GM12878 (cell line): ENCODE measurements around the gene CDON. TPM values are rescaled to one million over a fixed set of nuclear protein-coding genes. Genes with fewer than 3 reads are reported as not detected.

Experiments
- ATAC-seq: fragments of 200-7000 bp; cut with Tn5 transposase; 3 replicates; pipeline ENCODE4 v1.9.1; 2020; ENCODE audit warnings: mild to moderate bottlenecking, moderate library complexity
- BruUV-seq: library from RNA; stranded (reverse); fragments of 400-500 nt; replicated peaks from 2 replicates; lab custom pipeline; 2021; lab: Mats Ljungman, UMichigan
- CTCF ChIA-PET: fragments of 300-600 bp; sonication (Branson Sonifier 250); formaldehyde crosslinking; extraction: SDS; loops from one replicate; lab custom pipeline; 2021; ENCODE audit warnings: inconsistent platforms; lab: Yijun Ruan, JAX
- POLR2A ChIA-PET: fragments of 350-600 bp; formaldehyde crosslinking; extraction: SDS; loops from one replicate; lab custom pipeline; 2021; ENCODE audit warnings: inconsistent platforms; lab: Charles Lee
- RAD21 ChIA-PET: fragments of 300-600 bp; sonication (Branson Sonifier 250); formaldehyde crosslinking; loops from one replicate; lab custom pipeline; 2023; ENCODE audit warnings: antibody characterized with exemption; ENCODE audit not compliant: unreplicated experiment; lab: Charles Lee
- SMC1A ChIA-PET: fragments of 300-600 bp; sonication (Branson Sonifier 250); formaldehyde crosslinking; loops from one replicate; lab custom pipeline; 2023; ENCODE audit not compliant: unreplicated experiment, uncharacterized antibody; lab: Charles Lee
- DNase-seq: peaks from one replicate; pipeline ENCODE4 v3.0.0-alpha.2; 2011; ENCODE audit warnings: low read depth, low spot score
- FAIRE-seq: peaks from 3 replicates; lab custom pipeline; 2011; peaks lifted over from hg19 to GRCh38; lab: Jason Lieb, UNC
- H2AFZ ChIP-seq: 2 replicates; pipeline ENCODE4 v1.6.0; 2011; ENCODE audit warnings: low read depth, low read length, control low read depth; ENCODE audit not compliant: control insufficient read depth
- H3K27ac ChIP-seq: 2 replicates; pipeline ENCODE4 v1.5.1; 2011; ENCODE audit warnings: control low read depth; ENCODE audit not compliant: control insufficient read depth, insufficient read depth
- H3K27me3 ChIP-seq, 2 experiments: replicated peaks in 1 of 2; 2 replicates each; pipeline versions ENCODE4 v1.6.0 to v1.6.1; 2011; ENCODE audit warnings: low read length in 1 of 2; ENCODE audit not compliant: control insufficient read depth in 2 of 2, insufficient read depth in 2 of 2
- H3K36me3 ChIP-seq, 2 experiments: 2 replicates each; pipeline ENCODE4 v1.5.1; 2011; ENCODE audit warnings: low read length in 1 of 2; ENCODE audit not compliant: control insufficient read depth in 2 of 2, insufficient read depth in 2 of 2
- H3K4me1 ChIP-seq: 2 replicates; pipeline ENCODE4 v1.6.1; 2011; ENCODE audit warnings: mild to moderate bottlenecking, low read length, moderate library complexity, mixed read lengths; ENCODE audit not compliant: control insufficient read depth, insufficient read depth
- H3K4me2 ChIP-seq: 2 replicates; pipeline ENCODE4 v1.6.0; 2011; ENCODE audit warnings: control low read depth; ENCODE audit not compliant: control insufficient read depth, insufficient read depth
- H3K4me3 ChIP-seq: fragments of 200-600 bp; sonication (generic); 2 replicates; pipeline ENCODE4 v1.5.1; 2016
- H3K79me2 ChIP-seq: 2 replicates; pipeline ENCODE4 v1.6.0; 2011; ENCODE audit warnings: low read length; ENCODE audit not compliant: control insufficient read depth, insufficient read depth
- H3K9ac ChIP-seq: 2 replicates; pipeline ENCODE4 v1.8.0; 2011; ENCODE audit warnings: low read length, control low read depth, mixed read lengths; ENCODE audit not compliant: control insufficient read depth, insufficient read depth
- H3K9me3 ChIP-seq: replicated peaks from 3 replicates; pipeline ENCODE4 v1.5.1; 2011; ENCODE audit warnings: mild to moderate bottlenecking, low read length; ENCODE audit not compliant: control insufficient read depth, insufficient read depth
- H4K20me1 ChIP-seq: 2 replicates; pipeline ENCODE4 v1.6.0; 2011; ENCODE audit not compliant: control insufficient read depth, insufficient read depth
- BHLHE40 ChIP-seq, 2 experiments: fragments of 450-650 bp in 1 of 2; IDR thresholded peaks; 2 replicates each; pipeline ENCODE4 v1.6.1; 2011 to 2017; ENCODE audit warnings: low read depth in 2 of 2, borderline replicate concordance in 1 of 2, improper control_type of control experiment in 1 of 2, low read length in 1 of 2, mild to moderate bottlenecking in 1 of 2
- CREM ChIP-seq: IDR thresholded peaks from 2 replicates; pipeline ENCODE4 v1.6.1; 2014; ENCODE audit warnings: antibody characterized with exemption, low read depth
- EP300 ChIP-seq, 2 experiments: fragments of 150-350 bp in 1 of 2; IDR thresholded peaks; 2 replicates each; pipeline ENCODE4 v1.6.1; 2011 to 2012; ENCODE audit warnings: low read depth in 2 of 2, low read length in 2 of 2, borderline replicate concordance in 1 of 2, improper control_type of control experiment in 1 of 2, inconsistent platforms in 1 of 2; ENCODE audit not compliant: control insufficient read depth in 1 of 2
- HDGF ChIP-seq: fragments of 450-650 bp; IDR thresholded peaks from 2 replicates; pipeline ENCODE4 v1.6.1; 2016; ENCODE audit warnings: antibody characterized with exemption
- NRF1 ChIP-seq: conservative IDR thresholded peaks from 2 replicates; pipeline ENCODE4 v1.6.1; 2011; ENCODE audit warnings: mild to moderate bottlenecking, low read depth, low read length, improper control_type of control experiment
- POLR2A ChIP-seq: IDR thresholded peaks from 2 replicates; pipeline ENCODE4 v1.6.1; 2011; ENCODE audit warnings: low read depth, mild to moderate bottlenecking, low read length
- POU2F2 ChIP-seq: IDR thresholded peaks from 3 replicates; pipeline ENCODE4 v1.6.1; 2011; ENCODE audit warnings: low read depth, mild to moderate bottlenecking, low read length, borderline replicate concordance
- SIX5 ChIP-seq: IDR thresholded peaks from 2 replicates; pipeline ENCODE4 v1.6.1; 2011; ENCODE audit warnings: mild to moderate bottlenecking, low read depth, low read length, moderate library complexity; ENCODE audit not compliant: severe bottlenecking
- SPI1 ChIP-seq: IDR thresholded peaks from 2 replicates; pipeline ENCODE4 v1.6.1; 2011; ENCODE audit warnings: low read depth, mild to moderate bottlenecking, low read length, moderate library complexity, borderline replicate concordance; ENCODE audit not compliant: insufficient read depth
- SREBF1 ChIP-seq: IDR thresholded peaks from 2 replicates; pipeline ENCODE4 v1.6.1; 2012; ENCODE audit warnings: mild to moderate bottlenecking, low read length
- TCF3 ChIP-seq: IDR thresholded peaks from 2 replicates; pipeline ENCODE4 v1.6.1; 2012; ENCODE audit warnings: low read depth, mild to moderate bottlenecking, low read length, borderline replicate concordance; ENCODE audit not compliant: insufficient read depth
- WRNIP1 ChIP-seq: IDR thresholded peaks from 2 replicates; pipeline ENCODE4 v1.6.1; 2011; ENCODE audit warnings: low read depth, low read length, improper control_type of control experiment, borderline replicate concordance
- ZNF207 ChIP-seq: fragments of 450-650 bp; IDR thresholded peaks from 2 replicates; pipeline ENCODE4 v1.6.1; 2014; ENCODE audit warnings: antibody characterized with exemption, mild to moderate bottlenecking, borderline replicate concordance
- ZNF217 ChIP-seq: fragments of 450-650 bp; IDR thresholded peaks from 2 replicates; pipeline ENCODE4 v1.6.1; 2017; ENCODE audit warnings: antibody characterized with exemption, mild to moderate bottlenecking
- ZNF274 ChIP-seq: IDR thresholded peaks from one replicate; pipeline ENCODE4 v1.8.0; 2011; ENCODE audit not compliant: insufficient read length, insufficient read depth
- WGBS: methylation state at CpG from one replicate; pipeline ENCODE4 v1.1.6; 2016; ENCODE audit warnings: low lambda C conversion rate; ENCODE audit not compliant: insufficient replicate concordance, insufficient coverage; ENCODE audit errors: missing lambda C conversion rate; 5-methylcytosine and 5-hydroxymethylcytosine counted together
- in situ Hi-C: fragments of 300-500 bp; cut with MboI; formaldehyde crosslinking; loops from 9 replicates; pipeline ENCODE4 v1.14.3; 2018; ENCODE audit warnings: mixed read lengths
- intact Hi-C: fragments of 100-400 bp; cut with micrococcal nuclease; formaldehyde crosslinking; loops from one replicate; pipeline ENCODE4 v1.14.2; 2022; ENCODE audit not compliant: unreplicated experiment
- polyA plus RNA-seq, 11 experiments: library from polyadenylated mRNA; depleted of rRNA in 4 of 11; unstranded in 6 of 11; stranded (reverse) in 5 of 11; fragments of >200 nt; fragmentation: Nextera tagmentation in 4 of 11; fragmentation: Illumina TruSeq in 1 of 11; extraction: Ambion mirVana in 4 of 11; extraction: Trizol in 1 of 11; gene quantifications; 1 replicate in 1 of 11; 2 replicates in 10 of 11; pipeline versions ENCODE4 v1.2.1 to v1.2.3, GENCODE V29; 2011 to 2016; ENCODE audit warnings: inconsistent platforms in 2 of 11, missing spikeins in 2 of 11, low read depth in 1 of 11
- total RNA-seq, 4 experiments: library from RNA; depleted of rRNA in 3 of 4; stranded (reverse); fragments of >200 nt in 3 of 4; fragmentation: Illumina TruSeq in 1 of 4; extraction: Trizol in 1 of 4; gene quantifications; 2 replicates each; pipeline versions ENCODE4 v1.2.1 to v1.2.3, GENCODE V29; 2013 to 2021

The CDON gene
- total and polyA plus RNA-seq, 10 of the 15 experiments (the other 5 are each of a cell fraction or from before 2014, with no cell fraction given) = 0.07 to 4.2 (median 0.36) TPM

GRCh38 chr11:126076641-126077040 lies 14.0 kb upstream of the CDON start:
- Histone ChIP-seq H3K36me3 (no peaks in the 10 kb centered on the region), H3K4me2 (no peak overlapping the region), H3K27me3 (no peaks in the 10 kb centered on the region; a peak in 1 of 4 replicates), H3K4me3 (no peak overlapping the region), H3K27ac (no peak overlapping the region), H3K9ac (no peak overlapping the region), H3K4me1 (no peaks in the 10 kb centered on the region), H2AFZ (no peak overlapping the region), H3K79me2 (no peaks in the 10 kb centered on the region), H4K20me1 (no peaks in the 10 kb centered on the region), H3K9me3 (no peaks in the 10 kb centered on the region)
- ChIA-PET POLR2A (no interaction called here), CTCF (no interaction called here), SMC1A (no interaction called here), RAD21 (interaction anchor here (0.9 kb wide), 1 partner anchor 134 kb away, joined by 3 read pairs; no protein-coding TSS in a partner anchor)
- intact Hi-C loops = no loop called here
- ATAC-seq = no peak
- no TSS peak for BruUV-seq
- no peak for DNase-seq
- FAIRE-seq = no peak
- in situ Hi-C loops = no loop called here
- WGBS = 0% methylated on average over 1 of the region's 1 CpG
- no peak for TF ChIP-seq ZNF274
- TF ChIP-seq HDGF = no peak
- TF ChIP-seq POLR2A = no peak
- TF ChIP-seq POU2F2 = no peak
- TF ChIP-seq SREBF1 = no peak

DNA sequence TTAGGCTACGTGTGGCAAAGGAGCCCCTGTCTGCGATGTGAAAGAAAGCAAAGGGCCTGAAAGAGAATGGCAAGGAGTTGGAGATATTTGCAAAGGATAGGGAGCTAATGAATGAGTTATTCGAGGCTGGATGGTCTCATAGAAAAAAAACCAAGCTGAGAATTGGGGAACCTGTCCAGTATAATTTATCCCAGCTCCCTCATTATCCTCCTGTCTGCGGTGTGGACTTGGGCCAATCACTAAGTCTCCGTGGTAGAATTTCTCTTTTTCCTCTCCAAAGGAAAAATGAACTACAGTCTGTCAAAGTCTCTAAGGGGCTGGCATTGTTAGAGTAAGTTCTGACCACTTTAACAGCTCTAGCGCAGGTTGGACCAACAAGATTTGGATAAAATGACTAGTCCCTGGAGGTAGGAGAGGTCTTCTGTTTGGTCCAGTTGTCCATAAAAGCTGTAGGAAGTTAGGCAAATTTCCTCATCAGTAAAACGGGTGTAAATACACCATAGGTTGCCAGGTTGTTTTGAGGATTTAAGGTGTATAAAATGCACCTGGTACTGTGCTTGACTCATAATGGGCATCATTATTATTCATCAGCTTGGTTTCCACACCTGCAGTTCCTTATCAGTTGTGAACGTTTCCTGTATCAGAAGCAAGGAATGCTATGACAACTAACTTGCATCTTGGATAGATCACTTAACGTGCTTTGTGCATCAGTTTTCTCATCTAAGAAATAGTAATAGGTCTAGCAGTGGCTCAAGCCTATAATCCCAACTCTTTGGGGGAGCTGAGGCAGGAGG lies 10.3 kb upstream of the CDON start:
- no TSS peak for BruUV-seq
- H3K4me1 ChIP-seq = no peaks in the 10 kb centered on the region
- no peaks in the 10 kb centered on the region for H4K20me1 ChIP-seq
- SMC1A ChIA-PET = interaction anchor here (0.9 to 1.4 kb wide), 4 partner anchors 12 to 131 kb away, joined by 3 to 5 read pairs (median 4); no protein-coding TSS in a partner anchor
- no peak overlapping the region for H3K27ac ChIP-seq
- WGBS = 15% methylated on average over 9 of the region's 9 CpGs
- H2AFZ ChIP-seq = no peak overlapping the region
- RAD21 ChIA-PET = interaction anchor here (2.0 kb wide), 1 partner anchor 131 kb away, joined by 5 read pairs; no protein-coding TSS in a partner anchor
- DNase-seq (no peak), ATAC-seq (peak; percentile 21; the same call in 1 of the 3 replicates), FAIRE-seq (no peak)
- POLR2A ChIA-PET = interaction anchor here (0.9 kb wide), 1 partner anchor 8 kb away, joined by 3 read pairs; no protein-coding TSS in a partner anchor
- H3K36me3 ChIP-seq = no peaks in the 10 kb centered on the region
- no peak overlapping the region for H3K4me3 ChIP-seq
- no peaks in the 10 kb centered on the region; a peak in 1 of 4 replicates for H3K27me3 ChIP-seq
- no peaks in the 10 kb centered on the region for H3K79me2 ChIP-seq
- CTCF ChIA-PET = interaction anchor here (1.2 kb wide), 1 partner anchor 9 kb away, joined by 3 read pairs; no protein-coding TSS in a partner anchor
- in situ Hi-C loops (no loop called here), intact Hi-C loops (no loop called here)
- no peak overlapping the region for H3K9ac ChIP-seq
- no peaks in the 10 kb centered on the region for H3K9me3 ChIP-seq
- no peak overlapping the region for H3K4me2 ChIP-seq
- TF ChIP-seq CREM (no peak), BHLHE40 (IDR thresholded peaks at IDR 0.05; ENCODE audit: borderline replicate concordance in 1 of 2, low read depth in 2 of 2, low read length in 1 of 2) (no peak), EP300 (IDR thresholded peaks at IDR 0.05; ENCODE audit: borderline replicate concordance in 1 of 2, control insufficient read depth in 1 of 2, low read depth in 2 of 2, low read length in 2 of 2) (no peak), ZNF207 (no peak), ZNF217 (no peak), TCF3 (no peak), SIX5 (no peak), POU2F2 (no peak), NRF1 (no peak), WRNIP1 (no peak), SPI1 (no peak)
